IPS DF 6.9 (cell line): ENCODE results near the gene MUC5B.
"Not testable (repeated sequence)": the region's sequence is repeated elsewhere in the genome, so short reads cannot be mapped to it uniquely, and the experiment has no call there.

ENCODE experiments used
- DNase-seq: peaks from one replicate; pipeline ENCODE4 v3.0.0-alpha.2; 2013; ENCODE audit warnings: low read depth, low spot score
- H3K27ac ChIP-seq: one replicate; pipeline ENCODE4 v1.5.1; 2013; ENCODE audit warnings: low read length, control low read depth
- H3K27me3 ChIP-seq: 2 replicates; pipeline ENCODE4 v1.6.1; 2013; ENCODE audit warnings: mild to moderate bottlenecking, low read length; ENCODE audit not compliant: control insufficient read depth, insufficient read depth
- H3K36me3 ChIP-seq: 2 replicates; pipeline ENCODE4 v1.6.1; 2013; ENCODE audit warnings: low read length; ENCODE audit not compliant: control insufficient read depth, insufficient read depth
- H3K4me1 ChIP-seq: 2 replicates; pipeline ENCODE4 v1.6.1; 2013; ENCODE audit warnings: low read length; ENCODE audit not compliant: control insufficient read depth, insufficient read depth
- H3K4me3 ChIP-seq: 2 replicates; pipeline ENCODE4 v1.5.1; 2013; ENCODE audit warnings: mild to moderate bottlenecking, low read length
- H3K9me3 ChIP-seq: 2 replicates; pipeline ENCODE4 v1.6.1; 2013; ENCODE audit warnings: low read length, inconsistent platforms; ENCODE audit not compliant: control insufficient read depth, insufficient read depth
- WGBS: extraction: QIAGEN DNeasy Blood & Tissue Kit; methylation state at CpG from one replicate; pipeline ENCODE4 v1.1.7; 2013; ENCODE audit warnings: mixed read lengths, missing lambda C conversion rate; ENCODE audit not compliant: insufficient read length, insufficient coverage; 5-methylcytosine and 5-hydroxymethylcytosine counted together

Gene MUC5B, protein sequence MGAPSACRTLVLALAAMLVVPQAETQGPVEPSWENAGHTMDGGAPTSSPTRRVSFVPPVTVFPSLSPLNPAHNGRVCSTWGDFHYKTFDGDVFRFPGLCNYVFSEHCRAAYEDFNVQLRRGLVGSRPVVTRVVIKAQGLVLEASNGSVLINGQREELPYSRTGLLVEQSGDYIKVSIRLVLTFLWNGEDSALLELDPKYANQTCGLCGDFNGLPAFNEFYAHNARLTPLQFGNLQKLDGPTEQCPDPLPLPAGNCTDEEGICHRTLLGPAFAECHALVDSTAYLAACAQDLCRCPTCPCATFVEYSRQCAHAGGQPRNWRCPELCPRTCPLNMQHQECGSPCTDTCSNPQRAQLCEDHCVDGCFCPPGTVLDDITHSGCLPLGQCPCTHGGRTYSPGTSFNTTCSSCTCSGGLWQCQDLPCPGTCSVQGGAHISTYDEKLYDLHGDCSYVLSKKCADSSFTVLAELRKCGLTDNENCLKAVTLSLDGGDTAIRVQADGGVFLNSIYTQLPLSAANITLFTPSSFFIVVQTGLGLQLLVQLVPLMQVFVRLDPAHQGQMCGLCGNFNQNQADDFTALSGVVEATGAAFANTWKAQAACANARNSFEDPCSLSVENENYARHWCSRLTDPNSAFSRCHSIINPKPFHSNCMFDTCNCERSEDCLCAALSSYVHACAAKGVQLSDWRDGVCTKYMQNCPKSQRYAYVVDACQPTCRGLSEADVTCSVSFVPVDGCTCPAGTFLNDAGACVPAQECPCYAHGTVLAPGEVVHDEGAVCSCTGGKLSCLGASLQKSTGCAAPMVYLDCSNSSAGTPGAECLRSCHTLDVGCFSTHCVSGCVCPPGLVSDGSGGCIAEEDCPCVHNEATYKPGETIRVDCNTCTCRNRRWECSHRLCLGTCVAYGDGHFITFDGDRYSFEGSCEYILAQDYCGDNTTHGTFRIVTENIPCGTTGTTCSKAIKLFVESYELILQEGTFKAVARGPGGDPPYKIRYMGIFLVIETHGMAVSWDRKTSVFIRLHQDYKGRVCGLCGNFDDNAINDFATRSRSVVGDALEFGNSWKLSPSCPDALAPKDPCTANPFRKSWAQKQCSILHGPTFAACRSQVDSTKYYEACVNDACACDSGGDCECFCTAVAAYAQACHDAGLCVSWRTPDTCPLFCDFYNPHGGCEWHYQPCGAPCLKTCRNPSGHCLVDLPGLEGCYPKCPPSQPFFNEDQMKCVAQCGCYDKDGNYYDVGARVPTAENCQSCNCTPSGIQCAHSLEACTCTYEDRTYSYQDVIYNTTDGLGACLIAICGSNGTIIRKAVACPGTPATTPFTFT (N-terminal part only)

GRCh38 chr11:1222491-1223345 is at the start of gene MUC5B:
Gene MUC5B, plus strand, starts transcription at chr11:1223066. Its CDS starts 58 bp downstream, at chr11:1223124.
- no peak for DNase-seq
- H3K36me3 ChIP-seq: no peaks in the 10 kb centered on the region; the same call in 1 of the 2 replicates
- H3K9me3 ChIP-seq: no peaks in the 10 kb centered on the region
- no CpG with 5 or more reads among the region's 36 CpGs for WGBS
- H3K4me1 ChIP-seq: no peaks in the 10 kb centered on the region
- no peak within 1 kb of the TSS for H3K27ac ChIP-seq
- no peak within 1 kb of the TSS for H3K4me3 ChIP-seq
- H3K27me3 ChIP-seq: no peaks in the 10 kb centered on the region

DNA sequence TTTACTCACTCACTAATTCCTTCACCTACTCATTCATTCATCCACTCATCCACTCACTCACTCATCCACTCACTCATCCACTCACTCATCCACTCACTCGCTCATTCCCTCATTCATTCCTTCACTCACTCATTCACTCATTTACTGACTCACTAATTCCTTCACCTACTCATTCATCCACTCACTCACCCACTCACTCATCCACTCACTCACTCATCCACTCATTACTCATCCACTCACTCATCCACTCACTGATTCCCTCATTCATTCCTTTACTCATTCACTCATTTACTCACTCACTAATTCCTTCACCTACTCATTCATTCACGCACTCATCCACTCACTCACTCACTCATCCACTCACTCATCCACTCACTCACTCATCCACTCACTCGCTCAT is 49.5 kb upstream of the MUC5B start:
- WGBS: 100% methylated on average over 1 of the region's 3 CpGs

GRCh38 chr11:1174441-1175370 is 48.2 kb upstream of the MUC5B start:
- Histone ChIP-seq H3K4me1 (no peaks in the 10 kb centered on the region), H3K36me3 (no peaks in the 10 kb centered on the region), H3K9me3 (peaks cover 4% of the 10 kb centered on the region), H3K4me3 (no peak overlapping the region), H3K27me3 (no peaks in the 10 kb centered on the region), H3K27ac (no peak overlapping the region)
- no CpG with 5 or more reads among the region's 39 CpGs for WGBS
- DNase-seq: no peak

More for the DNA sequence above, 49.5 kb upstream of the MUC5B start:
- not testable (repeated sequence) for H3K4me3 ChIP-seq, H3K4me1 ChIP-seq, H3K36me3 ChIP-seq, DNase-seq, H3K27me3 ChIP-seq, H3K9me3 ChIP-seq, H3K27ac ChIP-seq

DNA sequence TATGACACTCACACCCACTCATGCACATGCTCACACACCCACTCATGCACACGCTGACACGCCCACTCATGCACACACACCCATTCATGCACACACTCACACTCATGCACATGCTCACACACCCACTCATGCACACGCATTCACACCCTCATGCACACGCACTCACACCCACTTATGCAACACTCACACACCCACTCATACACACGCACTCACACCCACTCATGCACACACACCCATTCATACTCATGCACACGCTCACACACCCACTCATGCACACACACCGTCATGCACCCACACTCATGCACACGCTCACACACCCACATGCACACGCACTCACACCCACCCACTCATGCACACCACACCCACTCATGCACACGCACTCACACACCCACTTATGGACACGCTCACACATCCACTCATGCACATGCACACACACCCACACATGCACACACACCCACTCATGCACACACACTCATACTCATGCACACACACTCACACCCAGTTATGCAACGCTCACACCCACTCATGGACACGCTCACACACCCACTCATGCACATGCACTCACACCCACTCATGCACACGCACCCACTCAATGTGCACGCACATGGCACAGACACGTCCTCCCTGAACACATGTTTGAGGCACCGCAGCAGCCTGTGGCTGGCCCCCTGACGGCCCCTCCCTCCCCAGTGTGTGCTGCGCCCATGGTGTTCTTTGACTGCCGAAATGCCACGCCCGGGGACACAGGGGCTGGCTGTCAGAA is 47.2 kb upstream of the MUC5B start:
- H3K4me1 ChIP-seq: no peaks in the 10 kb centered on the region
- H3K36me3 ChIP-seq: no peaks in the 10 kb centered on the region
- DNase-seq: no peak
- WGBS: 100% methylated on average over 1 of the region's 22 CpGs
- H3K27me3 ChIP-seq: no peaks in the 10 kb centered on the region
- H3K4me3 ChIP-seq: no peak overlapping the region
- H3K9me3 ChIP-seq: peaks cover 5% of the 10 kb centered on the region
- no peak overlapping the region for H3K27ac ChIP-seq

DNA sequence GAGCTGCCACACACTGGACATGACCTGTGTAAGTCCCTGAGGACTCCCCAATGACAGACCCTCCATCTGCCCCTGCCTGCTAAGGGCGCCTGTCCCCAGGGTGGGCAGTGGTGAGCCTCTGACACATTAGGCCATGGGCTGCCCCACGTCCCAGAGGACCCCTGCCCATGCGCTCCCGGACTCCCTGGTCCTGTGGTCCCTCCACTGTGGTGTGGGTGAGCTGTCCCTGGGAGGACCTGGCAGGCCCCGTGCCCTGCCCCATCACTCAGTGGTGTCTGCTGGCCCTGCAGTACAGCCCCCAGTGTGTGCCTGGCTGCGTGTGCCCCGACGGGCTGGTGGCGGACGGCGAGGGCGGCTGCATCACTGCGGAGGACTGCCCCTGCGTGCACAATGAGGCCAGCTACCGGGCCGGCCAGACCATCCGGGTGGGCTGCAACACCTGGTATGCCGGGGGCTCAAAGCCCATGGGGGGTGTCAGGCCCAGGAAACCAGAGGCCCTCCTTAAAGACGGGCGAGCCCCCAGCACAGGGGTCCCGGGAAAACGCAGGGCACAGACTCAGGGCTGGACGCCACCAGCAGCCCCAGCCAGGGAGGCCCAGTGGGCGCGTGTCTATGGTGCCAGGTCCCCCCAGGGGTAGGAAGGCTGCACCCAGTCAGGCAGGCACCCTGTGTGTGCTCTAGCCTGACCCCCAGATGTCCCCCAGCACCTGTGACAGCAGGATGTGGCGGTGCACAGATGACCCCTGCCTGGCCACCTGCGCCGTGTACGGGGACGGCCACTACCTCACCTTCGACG is 46.4 kb upstream of the MUC5B start:
- Histone ChIP-seq H3K4me1 (no peaks in the 10 kb centered on the region), H3K9me3 (peaks cover 7% of the 10 kb centered on the region)
- DNase-seq: no peak

DNA sequence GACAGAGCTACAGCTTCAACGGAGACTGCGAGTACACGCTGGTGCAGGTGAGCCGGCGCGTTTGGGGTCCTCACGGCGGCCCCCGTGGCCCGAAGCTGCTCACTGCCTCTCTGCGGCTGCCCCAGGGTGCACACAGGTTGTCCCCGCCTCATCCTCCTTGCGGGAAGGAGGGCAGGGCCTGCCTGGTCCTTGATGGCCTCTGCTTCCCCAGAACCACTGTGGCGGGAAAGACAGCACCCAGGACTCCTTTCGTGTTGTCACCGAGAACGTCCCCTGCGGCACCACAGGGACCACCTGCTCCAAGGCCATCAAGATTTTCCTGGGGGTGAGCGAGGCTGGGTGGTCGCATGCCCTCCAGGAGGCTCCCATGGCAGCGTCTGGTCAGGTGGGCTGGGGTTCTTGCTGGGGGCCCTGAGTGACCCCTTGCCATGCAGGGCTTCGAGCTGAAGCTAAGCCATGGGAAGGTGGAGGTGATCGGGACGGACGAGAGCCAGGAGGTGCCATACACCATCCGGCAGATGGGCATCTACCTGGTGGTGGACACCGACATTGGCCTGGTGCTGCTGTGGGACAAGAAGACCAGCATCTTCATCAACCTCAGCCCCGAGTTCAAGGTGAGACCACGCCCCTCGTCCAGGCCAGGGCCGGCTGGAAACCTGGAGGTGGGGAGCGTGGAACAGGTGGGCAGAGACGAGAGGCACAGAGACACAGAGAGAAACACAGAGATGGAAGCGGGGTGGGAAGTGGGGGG is 45.7 kb upstream of the MUC5B start:
- Histone ChIP-seq H3K4me3 (no peak overlapping the region), H3K9me3 (peaks cover 8% of the 10 kb centered on the region), H3K27ac (no peak overlapping the region), H3K36me3 (no peaks in the 10 kb centered on the region), H3K27me3 (no peaks in the 10 kb centered on the region), H3K4me1 (no peaks in the 10 kb centered on the region)
- no peak for DNase-seq
- WGBS: no CpG with 5 or more reads among the region's 34 CpGs

More for the DNA sequence above, 46.4 kb upstream of the MUC5B start:
- H3K4me3 ChIP-seq: no peak overlapping the region
- H3K27me3 ChIP-seq: no peaks in the 10 kb centered on the region
- no peak overlapping the region for H3K27ac ChIP-seq
- no CpG with 5 or more reads among the region's 32 CpGs for WGBS
- no peaks in the 10 kb centered on the region for H3K36me3 ChIP-seq

DNA sequence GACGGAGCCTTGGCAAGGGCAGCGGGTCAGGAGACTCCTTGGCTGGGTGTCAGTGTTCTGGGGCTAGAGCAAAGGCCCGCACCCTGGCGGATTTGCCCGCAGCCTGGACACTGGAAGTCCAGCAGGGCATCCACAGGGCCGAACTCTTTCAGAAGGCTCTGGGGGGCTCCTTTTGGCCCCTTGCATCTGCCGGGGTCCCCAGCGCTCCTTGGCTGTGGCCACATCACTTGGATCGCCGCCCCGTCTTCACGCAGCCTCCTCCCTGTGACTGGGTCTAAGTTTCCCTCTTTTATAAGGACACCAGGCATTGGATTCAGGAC is 45.1 kb upstream of the MUC5B start:
- Histone ChIP-seq H3K4me1 (no peaks in the 10 kb centered on the region), H3K9me3 (peaks cover 8% of the 10 kb centered on the region), H3K4me3 (no peak overlapping the region), H3K27ac (no peak overlapping the region), H3K36me3 (no peaks in the 10 kb centered on the region), H3K27me3 (no peaks in the 10 kb centered on the region)
- no peak for DNase-seq
- WGBS: no CpG with 5 or more reads among the region's 12 CpGs
